ENCODE results near the gene TSPAN9.

- TF ChIP-seq CTCF (conservative IDR thresholded peaks at IDR 0.05; ENCODE audit: low read depth, low read length): no peak
- TF ChIP-seq POLR2A (IDR thresholded peaks at IDR 0.05; ENCODE audit: low read depth, low read length): no peak
- no peak for TF ChIP-seq BHLHE40 (IDR thresholded peaks at IDR 0.05; ENCODE audit: low read depth, low read length)
- no peak for TF ChIP-seq FOS (IDR thresholded peaks at IDR 0.05; ENCODE audit: low read depth, low read length)
- TF ChIP-seq, protein P1, sequence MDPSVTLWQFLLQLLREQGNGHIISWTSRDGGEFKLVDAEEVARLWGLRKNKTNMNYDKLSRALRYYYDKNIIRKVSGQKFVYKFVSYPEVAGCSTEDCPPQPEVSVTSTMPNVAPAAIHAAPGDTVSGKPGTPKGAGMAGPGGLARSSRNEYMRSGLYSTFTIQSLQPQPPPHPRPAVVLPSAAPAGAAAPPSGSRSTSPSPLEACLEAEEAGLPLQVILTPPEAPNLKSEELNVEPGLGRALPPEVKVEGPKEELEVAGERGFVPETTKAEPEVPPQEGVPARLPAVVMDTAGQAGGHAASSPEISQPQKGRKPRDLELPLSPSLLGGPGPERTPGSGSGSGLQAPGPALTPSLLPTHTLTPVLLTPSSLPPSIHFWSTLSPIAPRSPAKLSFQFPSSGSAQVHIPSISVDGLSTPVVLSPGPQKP (IDR thresholded peaks at IDR 0.05; ENCODE audit: borderline replicate concordance, low read depth, low read length): no peak
- TF ChIP-seq SMC3 (IDR thresholded peaks at IDR 0.05; ENCODE audit: low read depth, low read length): no peak
- no peak for TF ChIP-seq CHD1 (IDR thresholded peaks at IDR 0.05; ENCODE audit: low read depth, low read length)
- TF ChIP-seq RFX5 (IDR thresholded peaks at IDR 0.05; ENCODE audit: low read depth, low read length): no peak
- no peak for TF ChIP-seq MAZ (IDR thresholded peaks at IDR 0.05; ENCODE audit: borderline replicate concordance, low read depth, low read length)
- no peak for TF ChIP-seq USF2 (IDR thresholded peaks at IDR 0.05; ENCODE audit: low read depth, low read length)
- no peak for TF ChIP-seq CEBPB (IDR thresholded peaks at IDR 0.05; ENCODE audit: low read depth, low read length)
Measured at GRCh38 chr12:3098436-3098835, 21.3 kb downstream of the TSPAN9 start.
